AG04449 (cell line): ENCODE data around the gene PACSIN3.
A peak's percentile ranks its signal among the peaks of the same experiment; 100 is the strongest.

Source experiments
- CTCF ChIA-PET: fragments of 350-600 bp; formaldehyde crosslinking; extraction: SDS; loops from one replicate; lab custom pipeline; 2021; ENCODE audit warnings: antibody characterized with exemption; lab: Yijun Ruan, JAX
- POLR2A ChIA-PET: fragments of 400-600, 350-600 bp; formaldehyde crosslinking; extraction: SDS; loops from one replicate; lab custom pipeline; 2020; ENCODE audit warnings: antibody characterized with exemption, inconsistent platforms; lab: Yijun Ruan, JAX
- DNase-seq: peaks from one replicate; pipeline ENCODE4 v3.0.0-alpha.2; 2010; ENCODE audit warnings: low read depth, low spot score
- H3K4me3 ChIP-seq: 2 replicates; pipeline ENCODE4 v1.5.1; 2011; ENCODE audit warnings: low read depth, mild to moderate bottlenecking, control low read depth, low read length
- CTCF ChIP-seq: IDR thresholded peaks from one replicate; pipeline ENCODE4 v1.5.1; 2011; ENCODE audit warnings: mild to moderate bottlenecking, moderate library complexity, low read length, control low read depth, inconsistent platforms; ENCODE audit not compliant: insufficient read depth; ENCODE audit errors: missing control alignments

Gene PACSIN3

GRCh38 chr11:47229161-47229560, 42.9 kb upstream of the PACSIN3 start:
- CTCF ChIA-PET = interaction anchor here (1.4 to 1.8 kb wide), 2 partner anchors 30 to 50 kb away, joined by 4 to 10 read pairs; no protein-coding TSS in a partner anchor
- POLR2A ChIA-PET = interaction anchor here (0.9 to 1.7 kb wide), 3 partner anchors 13 to 20 kb away, joined by 3 to 6 read pairs (median 3); partner anchors contain the start of genes ACP2 and DDB2
- TF ChIP-seq CTCF = no peak
- no peak for DNase-seq
- no peak overlapping the region for H3K4me3 ChIP-seq

- CTCF ChIA-PET = interaction anchor here (2.4 kb wide), 1 partner anchor 9 kb away, joined by 7 read pairs; no protein-coding TSS in a partner anchor
- no peak for TF ChIP-seq CTCF
- POLR2A ChIA-PET = no interaction called here
- no peak for DNase-seq
- no peak overlapping the region for H3K4me3 ChIP-seq
Measured at GRCh38 chr11:47225552-47226400, 39.5 kb upstream of the PACSIN3 start.

GRCh38 chr11:47222696-47223095, 36.5 kb upstream of the PACSIN3 start:
- TF ChIP-seq CTCF = no peak
- POLR2A ChIA-PET = no interaction called here
- CTCF ChIA-PET = interaction anchor here (1.4 kb wide), 1 partner anchor 34 kb away, joined by 6 read pairs; no protein-coding TSS in a partner anchor
- DNase-seq = no peak
- H3K4me3 ChIP-seq = no peak overlapping the region

GRCh38 chr11:47220401-47220821, 34.2 kb upstream of the PACSIN3 start:
- ChIA-PET POLR2A (interaction anchor here (0.9 kb wide), 1 partner anchor 28 kb away, joined by 5 read pairs; the partner anchor contains the start of gene ACP2), CTCF (interaction anchor here (0.6 to 4.1 kb wide), 7 partner anchors 14 to 43 kb away, joined by 3 to 26 read pairs (median 5); partner anchors contain the start of gene NR1H3)
- H3K4me3 ChIP-seq = no peak overlapping the region
- no peak for TF ChIP-seq CTCF
- no peak for DNase-seq

- H3K4me3 ChIP-seq = peak overlapping the region; percentile 72
- TF ChIP-seq CTCF = no peak
- peak; percentile 44 for DNase-seq
- ChIA-PET CTCF (interaction anchor here (1.1 to 3.9 kb wide), 6 partner anchors 14 to 42 kb away, joined by 3 to 19 read pairs (median 5); partner anchors contain the start of genes ARFGAP2 and NR1H3), POLR2A (interaction anchor here (0.6 to 1.4 kb wide), 7 partner anchors 11 to 32 kb away, joined by 3 to 6 read pairs (median 4); partner anchors contain the start of gene ACP2)
Measured at GRCh38 chr11:47216121-47216798, 30.0 kb upstream of the PACSIN3 start.
